ENCODE data around the gene UGT2A3.

DNA sequence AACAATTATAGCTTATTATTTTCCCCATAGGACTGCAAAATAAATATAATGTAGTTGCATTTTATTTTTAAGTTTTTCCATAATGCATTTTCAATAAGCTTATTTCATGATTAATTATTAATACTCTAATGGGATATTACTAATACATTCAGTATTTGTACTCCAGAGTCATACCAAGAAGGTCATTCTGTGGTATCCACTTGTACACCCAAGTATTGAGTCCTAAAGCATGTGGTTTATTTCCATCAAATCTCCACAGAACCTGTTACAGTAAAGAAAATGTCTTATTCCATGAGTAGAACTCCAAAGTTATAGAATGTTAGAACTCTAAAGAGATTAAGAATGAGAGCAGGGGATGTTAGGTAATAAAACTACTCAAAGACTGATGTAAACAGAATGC, 30.6 kb downstream of the UGT2A3 start:
- TF ChIP-seq, protein P1, sequence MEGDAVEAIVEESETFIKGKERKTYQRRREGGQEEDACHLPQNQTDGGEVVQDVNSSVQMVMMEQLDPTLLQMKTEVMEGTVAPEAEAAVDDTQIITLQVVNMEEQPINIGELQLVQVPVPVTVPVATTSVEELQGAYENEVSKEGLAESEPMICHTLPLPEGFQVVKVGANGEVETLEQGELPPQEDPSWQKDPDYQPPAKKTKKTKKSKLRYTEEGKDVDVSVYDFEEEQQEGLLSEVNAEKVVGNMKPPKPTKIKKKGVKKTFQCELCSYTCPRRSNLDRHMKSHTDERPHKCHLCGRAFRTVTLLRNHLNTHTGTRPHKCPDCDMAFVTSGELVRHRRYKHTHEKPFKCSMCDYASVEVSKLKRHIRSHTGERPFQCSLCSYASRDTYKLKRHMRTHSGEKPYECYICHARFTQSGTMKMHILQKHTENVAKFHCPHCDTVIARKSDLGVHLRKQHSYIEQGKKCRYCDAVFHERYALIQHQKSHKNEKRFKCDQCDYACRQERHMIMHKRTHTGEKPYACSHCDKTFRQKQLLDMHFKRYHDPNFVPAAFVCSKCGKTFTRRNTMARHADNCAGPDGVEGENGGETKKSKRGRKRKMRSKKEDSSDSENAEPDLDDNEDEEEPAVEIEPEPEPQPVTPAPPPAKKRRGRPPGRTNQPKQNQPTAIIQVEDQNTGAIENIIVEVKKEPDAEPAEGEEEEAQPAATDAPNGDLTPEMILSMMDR (IDR thresholded peaks at IDR 0.05 in 4 of 5, conservative IDR thresholded peaks at IDR 0.05 in 1 of 5): no peak
- no peak for TF ChIP-seq POLR2A (IDR thresholded peaks at IDR 0.05)

Data from gastrocnemius medialis (tissue), 4 donors.